Measurements from ENCODE around the gene BTBD19. TPM values are rescaled to one million over a fixed set of nuclear protein-coding genes. Genes with fewer than 3 reads are reported as not detected.

Gene BTBD19
- total RNA-seq, 1 donor from 2014 or later, result 8.5 TPM

DNA sequence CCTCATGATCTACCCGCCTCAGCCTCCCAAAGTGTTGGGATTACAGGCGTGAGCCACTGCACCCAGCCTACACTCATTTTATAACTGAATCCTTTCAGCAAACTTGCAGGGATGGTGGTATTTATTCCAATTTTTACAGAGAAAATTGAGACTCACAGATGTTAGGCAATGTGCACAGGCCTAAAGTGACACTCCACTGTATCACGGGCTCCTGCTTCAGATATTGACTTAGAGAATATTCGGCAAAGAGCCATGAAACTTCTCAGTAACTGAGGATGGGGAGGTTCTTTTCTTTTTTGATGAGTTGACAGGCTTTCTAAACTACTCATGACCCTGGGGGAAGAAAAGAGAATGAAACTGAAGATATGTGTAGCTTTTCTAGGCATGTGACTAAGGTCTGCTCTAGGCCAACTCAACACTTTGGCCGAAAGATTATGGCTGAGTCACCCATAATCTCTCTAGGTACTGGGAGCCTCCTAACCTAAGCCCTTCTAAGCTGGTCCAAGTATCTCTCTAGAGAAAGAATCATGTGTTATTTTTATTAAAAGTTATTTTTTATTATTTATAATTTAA is 54.6 kb downstream of the BTBD19 start:
- DNase-seq, result no peak

Other genes starting within 250 kb of the BTBD19 start
- 4.4 and 5.9 TPM in 2 replicates for gene TMEM53, start 134.0 kb upstream of the BTBD19 start, total RNA-seq
- not detected in 2 replicates for gene ARMH1, start 133.8 kb upstream of the BTBD19 start, total RNA-seq
- not detected in 2 replicates for gene RNU5D-1, start 77.4 kb upstream of the BTBD19 start, total RNA-seq
- 11.7 and 45.5 TPM in 2 replicates for gene KIF2C, start 68.7 kb upstream of the BTBD19 start, total RNA-seq
- 1,197 and 2,124 TPM in 2 replicates for gene RPS8, start 33.0 kb upstream of the BTBD19 start, total RNA-seq
- not detected in 2 replicates for gene BEST4, start 20.4 kb upstream of the BTBD19 start, total RNA-seq
- gene PLK3, start 8.1 kb upstream of the BTBD19 start, total RNA-seq, result 18.8 and 43.1 TPM in 2 replicates
- gene DYNLT4, start 1.2 kb upstream of the BTBD19 start, total RNA-seq, result 0.14 TPM in 1 of 2 replicates, not detected in the other
- under 0.01 and 0.05 TPM in 2 replicates for gene PTCH2, start 34.7 kb downstream of the BTBD19 start, total RNA-seq
- gene EIF2B3, start 178.1 kb downstream of the BTBD19 start, total RNA-seq, result 22.8 and 26.5 TPM in 2 replicates
- 32.2 and 54.8 TPM in 2 replicates for gene HECTD3, start 202.8 kb downstream of the BTBD19 start, total RNA-seq
- gene UROD, start 203.7 kb downstream of the BTBD19 start, total RNA-seq, result 207 and 231 TPM in 2 replicates